HL-60/S4 treated with phorbol 12-myristate 13-acetate at 8.2 ng/mL for 4 days and 3 days (cell line): ENCODE data around the gene B2M.
"Not testable (repeated sequence)": the region's sequence is repeated elsewhere in the genome, so short reads cannot be mapped to it uniquely, and the experiment has no call there.

Source experiments
- in situ Hi-C: fragments of 300-500 bp; cut with MboI; formaldehyde crosslinking; loops from 2 replicates; pipeline ENCODE4 v1.15.0; 2022; ENCODE audit warnings: low sequenced_read_pairs

B2M gene

GRCh38 chr15:44720460-44721176 is 9.3 kb downstream of the B2M start:
- in situ Hi-C loops: no loop called here

- in situ Hi-C loops: no loop called here
These were observed 10.7 kb downstream of the B2M start for GRCh38 chr15:44722011-44722410.

- in situ Hi-C loops: no loop called here
These were observed 14.8 kb downstream of the B2M start for GRCh38 chr15:44726136-44726535.

GRCh38 chr15:44726568-44727484 is 15.5 kb downstream of the B2M start:
- in situ Hi-C loops: no loop called here

- in situ Hi-C loops: no loop called here
These were observed 16.3 kb downstream of the B2M start for GRCh38 chr15:44727485-44728231.

- in situ Hi-C loops: not testable (repeated sequence)
These were observed 16.9 kb downstream of the B2M start for GRCh38 chr15:44728232-44728575.

- in situ Hi-C loops: no loop called here
These were observed 17.5 kb downstream of the B2M start for GRCh38 chr15:44728576-44729407.

- in situ Hi-C loops: no loop called here
These were observed 18.3 kb downstream of the B2M start for GRCh38 chr15:44729408-44730127.

- in situ Hi-C loops: no loop called here
These were observed 23.6 kb downstream of the B2M start for GRCh38 chr15:44734839-44735481.

- in situ Hi-C loops: no loop called here
These were observed 24.3 kb downstream of the B2M start for GRCh38 chr15:44735482-44736180.

GRCh38 chr15:44736181-44736765 is 25.0 kb downstream of the B2M start, which contains the start of gene TRIM69:
Gene TRIM69 (plus strand): TSS chr15:44736528. CDS start chr15:44736705, 177 bp downstream.
- in situ Hi-C loops: no loop called here

- in situ Hi-C loops: no loop called here
These were observed 27.1 kb downstream of the B2M start for GRCh38 chr15:44738340-44738984.

- in situ Hi-C loops: not testable (repeated sequence)
These were observed 28.0 kb downstream of the B2M start for GRCh38 chr15:44739222-44739847.

- in situ Hi-C loops: not testable (repeated sequence)
These were observed 32.1 kb downstream of the B2M start for GRCh38 chr15:44743454-44743853.

GRCh38 chr15:44753345-44753744 is 42.0 kb downstream of the B2M start:
- in situ Hi-C loops: no loop called here

- in situ Hi-C loops: no loop called here
These were observed 51.9 kb downstream of the B2M start for GRCh38 chr15:44763187-44763586.

- in situ Hi-C loops: no loop called here
These were observed 52.5 kb downstream of the B2M start for GRCh38 chr15:44763848-44764247.
